NT2/D1 (cell line): Measurements from ENCODE around the gene RPTOR.

Experiments used
- DNase-seq: peaks from one replicate; pipeline ENCODE4 v3.0.0-alpha.2; 2011; ENCODE audit warnings: low read depth, low spot score
- H3K27me3 ChIP-seq: 2 replicates; pipeline ENCODE4 v1.6.0; 2011; ENCODE audit warnings: mild to moderate bottlenecking; ENCODE audit not compliant: insufficient read length, insufficient read depth
- H3K36me3 ChIP-seq: 2 replicates; pipeline ENCODE4 v1.6.1; 2011; ENCODE audit warnings: mild to moderate bottlenecking, low read length, mixed read lengths; ENCODE audit not compliant: insufficient read depth, insufficient read length
- H3K4me1 ChIP-seq: 2 replicates; pipeline ENCODE4 v1.5.1; 2011; ENCODE audit not compliant: insufficient read depth, insufficient read length
- H3K4me3 ChIP-seq: 2 replicates; pipeline ENCODE4 v1.5.1; 2011; ENCODE audit warnings: low read depth; ENCODE audit not compliant: insufficient read length
- H3K9ac ChIP-seq: 2 replicates; pipeline ENCODE4 v1.6.0; 2011; ENCODE audit warnings: low read depth; ENCODE audit not compliant: insufficient read length
- H3K9me3 ChIP-seq: 2 replicates; pipeline ENCODE4 v1.5.1; 2011; ENCODE audit warnings: mild to moderate bottlenecking, low read length; ENCODE audit not compliant: insufficient read depth
- SUZ12 ChIP-seq: IDR thresholded peaks from 2 replicates; pipeline ENCODE4 v1.6.1; 2011; ENCODE audit not compliant: insufficient read length, insufficient read depth; ENCODE audit errors: extremely low read depth
- YY1 ChIP-seq: IDR thresholded peaks from 2 replicates; pipeline ENCODE4 v1.6.1; 2011; ENCODE audit not compliant: insufficient read length, insufficient read depth
- ZNF274 ChIP-seq: IDR thresholded peaks from 2 replicates; pipeline ENCODE4 v1.6.1; 2011; ENCODE audit warnings: mild to moderate bottlenecking, low read depth, low read length

The RPTOR gene

GRCh38 chr17:81012574-81013447 lies 468.2 kb downstream of the RPTOR start:
- Histone ChIP-seq H3K27me3 (no peaks in the 10 kb centered on the region), H3K4me1 (peaks cover 13% of the 10 kb centered on the region), H3K9ac (peak overlapping the region; percentile 11), H3K4me3 (no peak overlapping the region), H3K9me3 (peaks cover 32% of the 10 kb centered on the region), H3K36me3 (no peaks in the 10 kb centered on the region)
- no peak for DNase-seq
- TF ChIP-seq SUZ12 (no peak), ZNF274 (no peak), YY1 (no peak)

- Histone ChIP-seq H3K9me3 (peaks cover 32% of the 10 kb centered on the region), H3K4me1 (peaks cover 16% of the 10 kb centered on the region), H3K36me3 (no peaks in the 10 kb centered on the region), H3K4me3 (no peak overlapping the region), H3K9ac (no peak overlapping the region), H3K27me3 (no peaks in the 10 kb centered on the region)
- DNase-seq = no peak
- no peak for TF ChIP-seq SUZ12
- no peak for TF ChIP-seq ZNF274
- no peak for TF ChIP-seq YY1
Measured at GRCh38 chr17:81013642-81014041, 469.0 kb downstream of the RPTOR start.

- H3K36me3 ChIP-seq = no peaks in the 10 kb centered on the region
- peaks cover 32% of the 10 kb centered on the region for H3K9me3 ChIP-seq
- H3K4me1 ChIP-seq = peaks cover 18% of the 10 kb centered on the region
- H3K9ac ChIP-seq = no peak overlapping the region
- TF ChIP-seq YY1 (no peak), ZNF274 (no peak), SUZ12 (no peak)
- no peaks in the 10 kb centered on the region for H3K27me3 ChIP-seq
- no peak for DNase-seq
- no peak overlapping the region for H3K4me3 ChIP-seq
Measured at GRCh38 chr17:81015136-81015535, 470.5 kb downstream of the RPTOR start.
